Measurements from ENCODE around the gene ACOT11. TPM values are rescaled to one million over a fixed set of nuclear protein-coding genes. Genes with fewer than 3 reads are reported as not detected.

Gene ACOT11
- total and polyA plus RNA-seq, 9 of the 15 experiments (the other 6 are each of a cell fraction or from before 2014, with no cell fraction given): 0.04 to 1.2 (median 0.64) TPM; not detected in 2

DNA sequence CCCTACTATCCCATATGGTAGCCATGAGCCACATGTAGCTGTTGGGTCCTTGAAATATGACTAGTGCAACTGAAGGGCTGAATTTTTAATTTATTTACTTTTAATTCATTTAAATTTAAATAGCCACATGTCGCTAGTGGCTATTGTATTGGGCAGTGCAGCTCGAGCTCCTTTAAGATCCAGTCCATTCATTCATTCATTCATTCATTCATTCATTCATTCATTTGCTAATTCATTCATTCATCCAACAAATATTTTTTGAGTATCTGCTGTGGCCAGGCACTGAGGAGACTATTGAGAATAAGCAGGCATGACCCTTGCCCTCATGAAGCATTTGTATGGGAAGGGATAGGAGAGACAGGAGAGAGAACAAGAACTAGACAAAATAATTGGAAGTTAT lies 29.5 kb upstream of the ACOT11 start:
- Histone ChIP-seq H3K9me3 (replicated peaks; ENCODE audit: control insufficient read depth, insufficient read depth, low read depth, low read length) (no peaks in the 10 kb centered on the region), H4K20me1 (replicated peaks; ENCODE audit: control insufficient read depth, insufficient read depth, low read length) (no peaks in the 10 kb centered on the region), H3K4me1 (replicated peaks in 1 of 2; ENCODE audit: control insufficient read depth in 2 of 2, insufficient read depth in 2 of 2, low read length in 2 of 2) (peaks cover 0 to 4% of the 10 kb centered on the region in 2 experiments; a peak in 2 of 5 replicates), H3K9me1 (ENCODE audit: control insufficient read depth, insufficient read depth, low read length) (no peaks in the 10 kb centered on the region), H2AFZ (ENCODE audit: low read depth, low read length) (no peak overlapping the region), H3K79me2 (ENCODE audit: control insufficient read depth, insufficient read depth, low read length) (no peaks in the 10 kb centered on the region), H3K9ac (ENCODE audit: insufficient read depth in 1 of 2, low read depth in 2 of 2, low read length in 2 of 2) (no peak overlapping the region), H3K36me3 (ENCODE audit: control insufficient read depth, insufficient read depth, low read length) (no peaks in the 10 kb centered on the region), H3K4me3 (no peak overlapping the region), H3K4me2 (ENCODE audit: insufficient read depth, low read length) (no peak overlapping the region), H3K27ac (ENCODE audit: extremely low read depth, low read depth, low read length) (no peak overlapping the region), H3K27me3 (ENCODE audit: control insufficient read depth in 2 of 2, insufficient read depth in 2 of 2, low read length in 2 of 2) (peaks cover 14 to 18% of the 10 kb centered on the region in 2 experiments)
- intact Hi-C loops (cut with micrococcal nuclease): loop anchor here (5.0 kb wide), 1 partner anchor 274 kb away; no protein-coding TSS in a partner anchor
- no peak for DNase-seq (ENCODE audit: extremely low read depth in 1 of 4, low spot score in 3 of 4)
- 2% methylated on average over 2 of the region's 2 CpGs for WGBS (ENCODE audit: insufficient coverage, low coverage, missing lambda C conversion rate)
- no TSS peak for BruUV-seq (replicated peaks)
- in situ Hi-C loops (cut with MboI): no loop called here
- POLR2A ChIA-PET: interaction anchor here (0.7 kb wide), 1 partner anchor 16 kb away, joined by 3 read pairs; no protein-coding TSS in a partner anchor
- TF ChIP-seq ZFPM2 (CRISPR knock-in tag; IDR thresholded peaks at IDR 0.05) (no peak), POLR2H (tag; IDR thresholded peaks at IDR 0.05; ENCODE audit: low read depth) (no peak), PURB (CRISPR knock-in tag; IDR thresholded peaks at IDR 0.05; ENCODE audit: low read depth) (no peak), DIDO1 (tag; IDR thresholded peaks at IDR 0.05; ENCODE audit: low read depth) (no peak), ZNF354B (CRISPR knock-in tag; IDR thresholded peaks at IDR 0.05) (no peak), ZNF24 (IDR thresholded peaks at IDR 0.05) (peak; percentile 97)
- no peak for FAIRE-seq
- ATAC-seq: no peak
- CTCF ChIA-PET (ENCODE audit: low intra/inter-chr PET ratio): no interaction called here

GRCh38 chr1:54519709-54520108 lies 28.3 kb upstream of the ACOT11 start:
- Histone ChIP-seq H3K79me2 (ENCODE audit: control insufficient read depth, insufficient read depth, low read length) (no peaks in the 10 kb centered on the region), H3K9me1 (ENCODE audit: control insufficient read depth, insufficient read depth, low read length) (no peaks in the 10 kb centered on the region), H3K27me3 (ENCODE audit: control insufficient read depth in 2 of 2, insufficient read depth in 2 of 2, low read length in 2 of 2) (peaks cover 14 to 17% of the 10 kb centered on the region in 2 experiments), H3K9me3 (replicated peaks; ENCODE audit: control insufficient read depth, insufficient read depth, low read depth, low read length) (no peaks in the 10 kb centered on the region), H3K36me3 (ENCODE audit: control insufficient read depth, insufficient read depth, low read length) (no peaks in the 10 kb centered on the region), H3K9ac (ENCODE audit: insufficient read depth in 1 of 2, low read depth in 2 of 2, low read length in 2 of 2) (no peak overlapping the region), H3K27ac (ENCODE audit: extremely low read depth, low read depth, low read length) (no peak overlapping the region), H3K4me3 (no peak overlapping the region), H3K4me1 (replicated peaks in 1 of 2; ENCODE audit: control insufficient read depth in 2 of 2, insufficient read depth in 2 of 2, low read length in 2 of 2) (no peaks in the 10 kb centered on the region), H4K20me1 (replicated peaks; ENCODE audit: control insufficient read depth, insufficient read depth, low read length) (no peaks in the 10 kb centered on the region), H3K4me2 (ENCODE audit: insufficient read depth, low read length) (no peak overlapping the region), H2AFZ (ENCODE audit: low read depth, low read length) (no peak overlapping the region)
- ATAC-seq: peak; percentile 85
- intact Hi-C loops (cut with micrococcal nuclease): loop anchor here (5.0 kb wide), 1 partner anchor 273 kb away; no protein-coding TSS in a partner anchor
- BruUV-seq (replicated peaks): no TSS peak
- FAIRE-seq: no peak
- POLR2A ChIA-PET: interaction anchor here (0.5 to 0.6 kb wide), 2 partner anchors 19 to 256 kb away, joined by 3 read pairs; no protein-coding TSS in a partner anchor
- in situ Hi-C loops (cut with MboI): no loop called here
- 3% methylated on average over 5 of the region's 5 CpGs for WGBS (ENCODE audit: insufficient coverage, low coverage, missing lambda C conversion rate)
- CTCF ChIA-PET (ENCODE audit: low intra/inter-chr PET ratio): no interaction called here
- peak in 1 of 4 experiments; percentile 61 for DNase-seq (ENCODE audit: extremely low read depth in 1 of 4, low spot score in 3 of 4)
- TF ChIP-seq FOXP1 (CRISPR knock-in tag; IDR thresholded peaks at IDR 0.05) (no peak), SMC3 (conservative IDR thresholded peaks at IDR 0.05; ENCODE audit: insufficient read depth, low read depth, low read length) (peak; percentile 43), PHTF2 (CRISPR knock-in tag; IDR thresholded peaks at IDR 0.05) (no peak), TBL1XR1 (IDR thresholded peaks at IDR 0.05; ENCODE audit: low read length in 2 of 2) (no peak), TBP (optimal IDR thresholded peaks at IDR 0.05; ENCODE audit: low read depth, low read length) (no peak), PRDM10 (IDR thresholded peaks at IDR 0.05; ENCODE audit: partially characterized antibody) (peak; percentile 40), ZNF197 (CRISPR knock-in tag; IDR thresholded peaks at IDR 0.05; ENCODE audit: low read depth) (no peak), ELF2 (CRISPR knock-in tag; IDR thresholded peaks at IDR 0.05) (no peak), HMG20B (CRISPR knock-in tag; IDR thresholded peaks at IDR 0.05) (no peak), MCM5 (IDR thresholded peaks at IDR 0.05; ENCODE audit: low read depth) (no peak)
